Inflammatory macrophage (primary cell): ENCODE results near the gene GNPTAB.

ENCODE experiments used
- DNase-seq, 2 donors: peaks; one replicate each; pipeline ENCODE4 v3.0.0-alpha.2; 2020 to 2022

GNPTAB gene

GRCh38 chr12:101803978-101804377, 26.8 kb downstream of the GNPTAB start:
- no peak for DNase-seq

DNA sequence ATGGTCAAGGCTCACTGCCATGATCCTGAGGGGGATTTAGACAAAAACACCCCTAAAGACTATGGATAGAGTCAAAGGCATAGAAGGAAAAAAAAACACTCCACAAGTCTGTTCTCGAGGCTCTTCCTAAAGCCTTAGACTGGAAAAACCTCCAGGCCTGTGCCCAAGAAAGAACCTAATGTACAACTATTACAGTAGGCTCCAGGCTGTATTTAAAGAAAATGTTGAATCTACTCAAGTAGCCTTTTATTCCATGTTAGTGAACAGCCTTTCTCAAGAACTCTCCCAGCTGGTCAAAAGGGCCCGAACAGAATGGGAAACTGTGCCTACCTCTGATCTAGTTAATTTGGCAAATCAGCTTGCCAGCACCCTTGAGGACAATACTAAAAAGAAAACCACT, 28.3 kb downstream of the GNPTAB start:
- no peak for DNase-seq

DNA sequence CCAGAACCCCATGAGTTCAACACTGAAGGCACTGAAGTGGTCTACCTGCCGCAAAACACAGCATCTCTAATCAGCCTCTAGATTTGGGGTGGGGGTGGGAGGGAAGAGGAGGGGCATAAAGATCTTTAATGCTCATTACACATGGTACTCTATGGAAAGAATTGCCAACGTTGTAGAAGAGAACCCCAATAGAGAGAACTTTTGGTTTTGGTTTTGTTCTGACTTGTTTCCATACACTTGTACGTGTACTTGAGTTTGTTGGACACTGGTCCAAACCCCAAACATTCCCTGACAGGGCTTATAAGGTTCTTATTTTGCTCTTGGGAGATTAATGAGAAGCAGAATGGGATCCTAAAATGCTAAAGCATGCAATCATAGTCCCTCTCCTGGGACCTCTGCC, 31.0 kb downstream of the GNPTAB start:
- DNase-seq = no peak

GRCh38 chr12:101795786-101796185, 35.0 kb downstream of the GNPTAB start:
- peak; percentile 26 to 50 for DNase-seq

DNA sequence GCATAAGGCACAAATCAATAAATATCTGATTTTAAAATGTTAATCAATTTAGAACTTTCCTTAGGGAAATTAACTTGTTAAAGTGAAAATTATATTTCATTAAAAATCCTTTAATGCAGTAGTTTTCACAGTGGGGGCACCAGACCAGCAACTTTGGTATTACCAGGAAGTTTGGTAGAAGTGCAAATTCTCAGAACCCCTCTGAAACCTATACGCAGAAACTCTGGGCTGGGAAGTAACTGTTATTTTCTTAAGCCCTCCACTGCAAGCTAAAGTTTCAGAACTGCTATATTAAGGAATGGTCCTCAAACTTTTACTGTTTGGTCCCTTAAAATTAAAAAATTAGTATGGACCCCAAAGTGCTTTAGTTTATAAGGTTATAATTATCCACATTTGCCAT, 35.7 kb downstream of the GNPTAB start:
- DNase-seq = no peak

DNA sequence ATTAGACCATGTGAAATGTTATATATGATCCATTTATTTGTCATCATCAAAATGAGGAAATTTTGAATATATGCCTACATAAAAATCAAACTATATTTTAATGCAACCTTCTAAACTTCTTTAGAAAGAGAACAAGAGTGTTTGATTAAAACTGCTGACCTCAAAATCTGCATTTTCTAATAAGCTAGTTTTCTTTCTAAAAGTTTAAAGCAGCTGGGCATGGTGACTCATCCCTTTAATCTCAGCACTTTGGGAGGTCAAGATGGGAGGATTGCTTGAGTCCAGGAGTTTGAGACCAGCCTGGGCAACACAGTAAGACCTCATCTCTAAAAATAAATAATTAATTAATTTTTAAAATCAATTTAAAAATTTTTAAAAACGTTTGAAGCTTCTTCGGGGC, 36.2 kb downstream of the GNPTAB start:
- DNase-seq = no peak

DNA sequence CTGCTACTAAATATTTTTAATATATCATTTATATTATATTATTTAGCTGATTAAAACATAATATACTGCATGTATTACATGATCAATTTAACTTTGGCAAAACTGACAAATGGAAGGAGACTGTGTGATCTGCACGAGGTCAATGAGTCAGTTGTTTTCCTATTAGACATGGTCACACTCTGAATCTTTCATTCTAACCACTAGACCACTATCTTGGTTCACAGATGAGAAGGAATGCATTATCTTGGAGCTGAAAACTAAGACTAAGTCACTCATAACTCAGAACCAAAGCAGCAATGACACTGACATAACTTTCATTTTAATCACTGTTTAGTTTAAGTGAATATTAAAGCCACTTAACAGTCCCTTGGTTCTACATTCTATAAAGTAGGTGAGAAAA, 37.4 kb downstream of the GNPTAB start:
- DNase-seq = peak; percentile 66 to 68

- peak in 1 of 2 donors; percentile 18 for DNase-seq
These were observed 38.5 kb downstream of the GNPTAB start for GRCh38 chr12:101792046-101792931.

DNA sequence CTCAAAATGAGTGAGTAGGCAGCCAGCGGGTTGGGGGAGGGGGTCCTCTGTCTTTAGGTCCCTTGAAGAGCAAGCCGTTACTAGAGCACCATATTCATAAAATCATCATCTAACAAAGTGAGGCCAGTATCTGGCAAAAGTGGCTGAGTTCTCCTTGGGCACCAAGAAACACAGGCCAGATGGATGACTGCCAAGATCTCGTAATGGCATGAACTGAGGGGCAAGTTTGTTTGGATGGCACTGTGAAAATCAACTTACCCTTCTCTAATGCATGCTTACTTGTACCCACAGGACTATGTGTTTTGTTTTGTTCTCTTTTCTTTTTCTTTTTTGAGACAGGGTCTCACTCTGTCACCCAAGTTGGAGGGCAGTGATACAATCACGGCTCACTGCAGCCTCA, 41.6 kb downstream of the GNPTAB start:
- DNase-seq = no peak

GRCh38 chr12:101785671-101786070, 45.1 kb downstream of the GNPTAB start:
- no peak for DNase-seq

GRCh38 chr12:101784376-101784775, 46.4 kb downstream of the GNPTAB start:
- DNase-seq = no peak

DNA sequence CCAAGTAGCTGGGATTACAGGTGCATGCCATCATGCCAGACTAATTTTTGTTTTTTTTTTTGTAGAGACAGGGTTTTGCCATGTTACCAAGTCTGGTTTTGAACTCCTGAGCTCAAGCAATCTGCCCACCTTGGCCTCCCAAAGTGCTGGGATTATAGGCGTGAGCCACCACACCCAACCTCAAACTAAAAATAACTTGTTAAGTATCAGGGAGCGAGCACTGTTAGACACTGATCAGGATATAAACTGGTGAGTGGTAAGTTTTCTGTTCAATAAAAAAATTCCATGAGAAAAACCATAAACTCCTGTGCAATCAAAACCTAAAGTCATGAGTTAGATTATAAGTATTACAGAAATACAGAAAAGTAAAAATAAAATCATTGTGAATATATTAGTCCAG, 46.9 kb downstream of the GNPTAB start:
- DNase-seq = no peak

DNA sequence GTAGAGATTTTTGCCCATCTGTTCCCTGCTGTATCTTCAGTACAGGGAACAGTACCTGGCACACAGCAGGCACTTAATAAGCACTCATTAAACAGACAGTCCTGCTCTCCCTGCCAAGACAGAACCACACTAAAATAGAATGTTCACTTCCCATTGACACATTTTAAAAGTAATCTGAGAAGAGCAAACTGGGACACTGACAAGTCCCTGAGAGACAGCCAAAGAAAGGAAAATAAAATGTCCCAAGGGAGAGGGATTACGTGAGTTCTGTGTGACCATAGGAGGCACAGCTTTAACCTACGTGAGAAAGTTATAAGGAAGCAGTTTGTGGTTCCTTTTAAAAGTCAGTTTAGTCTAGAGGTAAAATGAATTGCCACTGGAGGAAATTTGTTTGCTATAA, 47.6 kb downstream of the GNPTAB start:
- no peak for DNase-seq

DNA sequence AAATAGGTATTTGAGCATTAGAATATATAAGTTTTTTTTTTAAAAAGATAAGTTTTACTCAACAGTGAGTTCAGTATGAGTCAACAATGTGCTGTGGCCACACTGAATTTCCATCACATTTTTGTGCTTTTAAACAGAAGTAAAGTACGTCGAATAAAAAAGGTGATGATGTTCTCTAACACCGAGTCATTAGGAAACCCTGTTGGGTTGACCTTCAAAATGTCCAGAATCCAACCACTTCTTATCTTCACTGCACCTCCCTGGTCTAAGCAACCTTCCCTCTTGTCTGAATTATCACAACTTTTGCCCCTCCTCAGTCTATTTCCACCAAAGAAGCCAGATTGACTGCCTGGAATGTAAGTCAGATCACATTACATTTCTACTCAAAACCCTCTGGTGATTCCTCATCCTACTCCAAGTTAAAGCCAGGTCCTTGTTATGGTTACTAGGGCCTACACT, 48.5 kb downstream of the GNPTAB start:
- DNase-seq = no peak

- no peak for DNase-seq
These were observed 48.9 kb downstream of the GNPTAB start for GRCh38 chr12:101781834-101782233.

GRCh38 chr12:101780599-101780998, 50.2 kb downstream of the GNPTAB start:
- DNase-seq = peak; percentile 58 to 77

DNA sequence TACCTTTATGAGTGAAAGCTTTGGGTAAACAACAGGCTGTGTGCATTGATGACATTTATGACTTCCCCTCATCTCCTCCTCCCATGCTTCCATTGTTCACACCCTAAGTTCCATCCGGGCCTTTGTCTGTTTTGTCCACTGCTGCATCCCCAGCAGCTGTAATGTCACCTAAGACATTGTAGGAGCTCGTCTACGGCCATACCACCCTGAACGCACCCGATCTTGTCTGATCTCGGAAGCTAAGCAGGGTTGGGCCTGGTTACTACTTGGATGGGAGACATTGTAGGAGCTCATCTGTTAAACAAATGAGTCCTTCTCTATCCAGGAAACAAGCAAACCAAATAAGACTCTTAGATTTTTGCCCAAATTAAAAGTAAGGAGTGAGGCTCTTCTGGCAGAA, 51.1 kb downstream of the GNPTAB start:
- no peak for DNase-seq

DNA sequence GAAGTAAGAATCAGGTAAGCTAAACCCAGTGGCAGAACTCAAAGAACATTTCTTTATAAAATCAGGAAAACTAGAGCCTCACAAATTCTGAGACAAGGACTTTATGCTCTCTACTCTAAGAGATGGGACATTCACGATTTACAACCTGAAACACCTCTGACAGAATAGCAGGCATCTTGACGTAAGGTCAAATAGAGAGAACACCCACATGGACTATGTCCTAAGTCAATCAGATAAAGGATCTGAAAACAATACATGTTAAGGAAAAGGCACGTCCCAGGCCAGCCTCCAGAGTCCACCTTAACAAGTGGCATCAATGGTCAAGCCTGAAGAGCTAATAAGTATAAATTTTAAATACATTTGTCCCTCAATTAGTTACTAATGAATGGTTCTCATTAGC, 51.6 kb downstream of the GNPTAB start:
- DNase-seq = no peak

GRCh38 chr12:101777978-101778377, 52.8 kb downstream of the GNPTAB start:
- no peak for DNase-seq

DNA sequence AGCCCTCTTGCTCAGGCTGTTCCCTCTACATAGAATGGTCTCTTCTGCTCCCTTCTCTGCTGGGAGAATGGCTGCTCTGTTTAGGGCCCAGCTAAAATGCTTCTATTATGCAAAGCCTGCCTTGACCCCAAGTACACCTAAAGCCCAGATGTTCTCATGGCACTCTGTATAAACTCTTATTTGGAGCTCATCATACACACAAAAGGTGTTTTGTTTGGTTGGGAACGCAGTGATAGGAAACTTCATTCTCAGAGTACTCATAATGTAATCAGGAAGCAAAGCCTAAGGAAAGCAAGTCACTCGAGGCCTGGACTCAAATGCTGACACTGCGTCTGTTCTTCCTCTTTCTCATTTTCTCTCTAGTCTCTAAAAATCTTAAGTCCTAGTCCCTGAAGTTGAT, 53.3 kb downstream of the GNPTAB start:
- peak; percentile 71 to 73 for DNase-seq

- no peak for DNase-seq
These were observed 54.9 kb downstream of the GNPTAB start for GRCh38 chr12:101775816-101776215.

GRCh38 chr12:101773650-101774162, 57.1 kb downstream of the GNPTAB start:
- DNase-seq = peak; percentile 85

DNA sequence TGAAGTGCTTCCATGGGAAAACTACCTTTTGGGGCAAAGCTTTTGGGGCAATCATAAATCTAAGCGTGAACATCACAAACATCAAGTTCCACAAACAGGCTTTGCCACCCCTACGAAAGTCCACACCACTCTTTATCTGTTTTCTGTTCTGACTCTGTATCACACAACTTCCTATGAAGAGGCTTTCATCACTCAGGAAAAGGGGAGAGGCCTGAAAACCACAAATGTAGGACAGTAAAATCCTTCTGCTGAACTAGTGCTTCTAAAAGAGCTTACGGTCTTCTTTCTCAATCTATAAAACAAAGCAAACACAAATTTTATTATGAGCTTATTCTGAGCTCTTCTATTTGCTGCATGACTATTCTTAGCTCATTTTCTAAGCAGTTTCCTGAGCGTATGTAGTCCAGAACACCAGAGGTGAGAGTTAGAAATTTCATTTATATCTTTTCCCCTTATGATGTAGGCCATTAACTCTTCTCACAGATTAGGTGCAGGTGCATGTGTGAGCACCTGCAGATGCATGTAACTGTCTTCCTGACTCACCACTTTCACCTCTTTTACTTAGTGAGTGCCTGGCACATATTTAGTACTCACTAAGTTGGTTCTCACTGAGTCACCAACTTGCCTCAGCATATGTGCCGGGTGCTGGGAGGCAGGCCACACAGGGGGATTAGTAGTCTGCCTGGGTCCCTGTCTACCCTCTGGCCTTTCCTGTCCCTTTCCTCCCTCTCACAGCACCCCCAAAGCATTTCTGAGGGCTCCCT, 58.6 kb downstream of the GNPTAB start:
- peak; percentile 62 to 78 for DNase-seq

GRCh38 chr12:101769865-101770264, 60.9 kb downstream of the GNPTAB start:
- DNase-seq = no peak
